Liver (tissue), 3 donors: Measurements from ENCODE around the gene DSCAM.

Source experiments
- EGR1 ChIP-seq, 2 donors: IDR thresholded peaks; 2 replicates each; pipeline ENCODE4 v1.6.1; 2016 to 2018; ENCODE audit warnings: antibody characterized with exemption in 2 of 2, low read depth in 2 of 2
- GABPA ChIP-seq, 2 donors: IDR thresholded peaks in 1 of 2; conservative IDR thresholded peaks in 1 of 2; 2 replicates each; pipeline ENCODE4 v1.6.1; 2016; ENCODE audit warnings: antibody characterized with exemption in 2 of 2, mild to moderate bottlenecking in 1 of 2, moderate library complexity in 1 of 2
- JUND ChIP-seq, 2 donors: IDR thresholded peaks; 2 replicates each; pipeline ENCODE4 v1.6.1; 2016; ENCODE audit warnings: antibody characterized with exemption in 2 of 2
- RAD21 ChIP-seq, 2 donors: IDR thresholded peaks; 2 replicates each; pipeline ENCODE4 v1.6.1; 2016; ENCODE audit warnings: antibody characterized with exemption in 2 of 2, mild to moderate bottlenecking in 2 of 2
- RXRA ChIP-seq, 2 donors: IDR thresholded peaks; 2 replicates each; pipeline ENCODE4 v1.6.1; 2017 to 2018; ENCODE audit warnings: antibody characterized with exemption in 2 of 2, mild to moderate bottlenecking in 1 of 2
- TAF1 ChIP-seq: conservative IDR thresholded peaks from 2 replicates; pipeline ENCODE4 v1.6.1; 2016; ENCODE audit warnings: antibody characterized with exemption, mild to moderate bottlenecking
- TF ChIP-seq, protein P1 (sequence below): fragments of 150-350 bp; IDR thresholded peaks from 2 replicates; pipeline ENCODE4 v1.5.1; 2017; ENCODE audit warnings: improper control_type of control experiment, low read depth, low read length; ENCODE audit not compliant: missing input control
- TF ChIP-seq, protein P2 (sequence below): IDR thresholded peaks from 2 replicates; pipeline ENCODE4 v1.6.1; 2016; ENCODE audit warnings: antibody characterized with exemption, mild to moderate bottlenecking
- TF ChIP-seq, protein P3 (sequence below): IDR thresholded peaks from 2 replicates; pipeline ENCODE4 v1.6.1; 2016; ENCODE audit warnings: antibody characterized with exemption
- donor health status: healthy.
- donor health status: healthy.

DNA sequence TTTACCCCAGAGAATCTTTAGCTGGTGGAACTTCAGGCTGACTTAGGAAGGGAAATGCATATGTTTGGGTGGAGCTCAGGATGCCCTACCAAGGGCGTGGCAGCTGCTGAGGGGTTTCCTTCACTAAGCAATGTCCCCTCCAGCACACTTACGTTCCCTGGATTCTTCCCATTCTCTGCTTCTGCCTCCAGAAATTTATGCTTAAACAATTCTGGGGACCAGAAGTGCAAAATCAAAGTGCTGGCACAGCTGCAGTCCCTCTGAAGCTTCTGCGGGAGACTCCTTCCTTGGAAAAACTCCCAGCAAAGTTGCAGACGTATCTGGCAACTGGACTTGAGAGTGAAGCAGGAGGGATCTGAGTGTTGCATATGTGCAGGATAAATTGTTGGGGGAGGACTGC is 576.9 kb downstream of the DSCAM start:
- TF ChIP-seq, protein P1, sequence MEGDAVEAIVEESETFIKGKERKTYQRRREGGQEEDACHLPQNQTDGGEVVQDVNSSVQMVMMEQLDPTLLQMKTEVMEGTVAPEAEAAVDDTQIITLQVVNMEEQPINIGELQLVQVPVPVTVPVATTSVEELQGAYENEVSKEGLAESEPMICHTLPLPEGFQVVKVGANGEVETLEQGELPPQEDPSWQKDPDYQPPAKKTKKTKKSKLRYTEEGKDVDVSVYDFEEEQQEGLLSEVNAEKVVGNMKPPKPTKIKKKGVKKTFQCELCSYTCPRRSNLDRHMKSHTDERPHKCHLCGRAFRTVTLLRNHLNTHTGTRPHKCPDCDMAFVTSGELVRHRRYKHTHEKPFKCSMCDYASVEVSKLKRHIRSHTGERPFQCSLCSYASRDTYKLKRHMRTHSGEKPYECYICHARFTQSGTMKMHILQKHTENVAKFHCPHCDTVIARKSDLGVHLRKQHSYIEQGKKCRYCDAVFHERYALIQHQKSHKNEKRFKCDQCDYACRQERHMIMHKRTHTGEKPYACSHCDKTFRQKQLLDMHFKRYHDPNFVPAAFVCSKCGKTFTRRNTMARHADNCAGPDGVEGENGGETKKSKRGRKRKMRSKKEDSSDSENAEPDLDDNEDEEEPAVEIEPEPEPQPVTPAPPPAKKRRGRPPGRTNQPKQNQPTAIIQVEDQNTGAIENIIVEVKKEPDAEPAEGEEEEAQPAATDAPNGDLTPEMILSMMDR = no peak
- TF ChIP-seq, protein P2, sequence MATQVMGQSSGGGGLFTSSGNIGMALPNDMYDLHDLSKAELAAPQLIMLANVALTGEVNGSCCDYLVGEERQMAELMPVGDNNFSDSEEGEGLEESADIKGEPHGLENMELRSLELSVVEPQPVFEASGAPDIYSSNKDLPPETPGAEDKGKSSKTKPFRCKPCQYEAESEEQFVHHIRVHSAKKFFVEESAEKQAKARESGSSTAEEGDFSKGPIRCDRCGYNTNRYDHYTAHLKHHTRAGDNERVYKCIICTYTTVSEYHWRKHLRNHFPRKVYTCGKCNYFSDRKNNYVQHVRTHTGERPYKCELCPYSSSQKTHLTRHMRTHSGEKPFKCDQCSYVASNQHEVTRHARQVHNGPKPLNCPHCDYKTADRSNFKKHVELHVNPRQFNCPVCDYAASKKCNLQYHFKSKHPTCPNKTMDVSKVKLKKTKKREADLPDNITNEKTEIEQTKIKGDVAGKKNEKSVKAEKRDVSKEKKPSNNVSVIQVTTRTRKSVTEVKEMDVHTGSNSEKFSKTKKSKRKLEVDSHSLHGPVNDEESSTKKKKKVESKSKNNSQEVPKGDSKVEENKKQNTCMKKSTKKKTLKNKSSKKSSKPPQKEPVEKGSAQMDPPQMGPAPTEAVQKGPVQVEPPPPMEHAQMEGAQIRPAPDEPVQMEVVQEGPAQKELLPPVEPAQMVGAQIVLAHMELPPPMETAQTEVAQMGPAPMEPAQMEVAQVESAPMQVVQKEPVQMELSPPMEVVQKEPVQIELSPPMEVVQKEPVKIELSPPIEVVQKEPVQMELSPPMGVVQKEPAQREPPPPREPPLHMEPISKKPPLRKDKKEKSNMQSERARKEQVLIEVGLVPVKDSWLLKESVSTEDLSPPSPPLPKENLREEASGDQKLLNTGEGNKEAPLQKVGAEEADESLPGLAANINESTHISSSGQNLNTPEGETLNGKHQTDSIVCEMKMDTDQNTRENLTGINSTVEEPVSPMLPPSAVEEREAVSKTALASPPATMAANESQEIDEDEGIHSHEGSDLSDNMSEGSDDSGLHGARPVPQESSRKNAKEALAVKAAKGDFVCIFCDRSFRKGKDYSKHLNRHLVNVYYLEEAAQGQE = no peak
- no peak for TF ChIP-seq JUND (IDR thresholded peaks at IDR 0.05)
- TF ChIP-seq, protein P3, sequence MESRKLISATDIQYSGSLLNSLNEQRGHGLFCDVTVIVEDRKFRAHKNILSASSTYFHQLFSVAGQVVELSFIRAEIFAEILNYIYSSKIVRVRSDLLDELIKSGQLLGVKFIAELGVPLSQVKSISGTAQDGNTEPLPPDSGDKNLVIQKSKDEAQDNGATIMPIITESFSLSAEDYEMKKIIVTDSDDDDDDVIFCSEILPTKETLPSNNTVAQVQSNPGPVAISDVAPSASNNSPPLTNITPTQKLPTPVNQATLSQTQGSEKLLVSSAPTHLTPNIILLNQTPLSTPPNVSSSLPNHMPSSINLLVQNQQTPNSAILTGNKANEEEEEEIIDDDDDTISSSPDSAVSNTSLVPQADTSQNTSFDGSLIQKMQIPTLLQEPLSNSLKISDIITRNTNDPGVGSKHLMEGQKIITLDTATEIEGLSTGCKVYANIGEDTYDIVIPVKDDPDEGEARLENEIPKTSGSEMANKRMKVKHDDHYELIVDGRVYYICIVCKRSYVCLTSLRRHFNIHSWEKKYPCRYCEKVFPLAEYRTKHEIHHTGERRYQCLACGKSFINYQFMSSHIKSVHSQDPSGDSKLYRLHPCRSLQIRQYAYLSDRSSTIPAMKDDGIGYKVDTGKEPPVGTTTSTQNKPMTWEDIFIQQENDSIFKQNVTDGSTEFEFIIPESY = no peak
- TF ChIP-seq EGR1 (IDR thresholded peaks at IDR 0.05; ENCODE audit: low read depth in 2 of 2) = no peak
- no peak for TF ChIP-seq RXRA (IDR thresholded peaks at IDR 0.05)
- TF ChIP-seq TAF1 = no peak
- TF ChIP-seq GABPA (IDR thresholded peaks at IDR 0.05 in 1 of 2, conservative IDR thresholded peaks at IDR 0.05 in 1 of 2) = no peak
- TF ChIP-seq RAD21 (IDR thresholded peaks at IDR 0.05) = no peak
